ENCODE measurements around the gene GRAMD4. TPM values are rescaled to one million over a fixed set of nuclear protein-coding genes. Genes with fewer than 3 reads are reported as not detected.

GRAMD4 gene
- total RNA-seq, 1 experiment from 2014 or later: 19.8 TPM

DNA sequence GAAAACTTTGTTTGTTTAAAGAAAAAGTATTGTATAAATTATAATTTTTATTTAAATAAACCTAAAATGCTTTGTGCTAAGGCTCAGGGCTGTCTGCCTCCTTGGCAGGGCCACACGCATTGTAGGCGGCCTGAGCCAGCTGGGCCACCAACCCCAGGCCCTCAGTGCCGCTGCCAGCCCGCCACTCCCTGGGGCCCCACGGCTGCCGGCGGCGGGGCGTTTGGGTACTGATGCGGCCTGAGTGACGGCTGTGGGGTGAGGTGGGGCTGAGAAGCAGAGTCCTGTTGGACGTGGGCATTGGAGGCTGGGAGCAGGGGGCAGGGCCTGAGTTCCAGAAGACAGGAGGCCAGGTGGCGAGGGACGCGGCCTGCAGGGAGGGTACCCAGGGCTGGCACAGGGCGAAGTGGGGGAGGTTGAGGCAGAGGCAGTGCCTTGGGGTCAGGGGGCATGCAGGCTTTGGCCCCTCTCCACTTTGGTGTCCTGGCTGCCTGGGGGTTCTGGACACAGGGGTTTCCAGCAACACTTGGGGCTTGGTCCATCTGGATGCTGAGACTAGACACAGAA, 59.6 kb downstream of the GRAMD4 start:
- no peak overlapping the region for H3K4me3 Mint-ChIP-seq
- DNase-seq: no peak

More for the DNA sequence above, 59.6 kb downstream of the GRAMD4 start:
- H3K4me2 ChIP-seq (ENCODE audit: insufficient read depth, insufficient read length, low read length): no peak overlapping the region
- H3K27me3 Mint-ChIP-seq (ENCODE audit: low read depth): no peaks in the 10 kb centered on the region
- no peak overlapping the region for H3K56ac ChIP-seq (ENCODE audit: insufficient read length, low read depth, low read length)
- H3K27ac Mint-ChIP-seq: no peak overlapping the region
- H3K27me3 ChIP-seq (ENCODE audit: insufficient read depth, low read length): no peaks in the 10 kb centered on the region
- TF ChIP-seq, protein P1, sequence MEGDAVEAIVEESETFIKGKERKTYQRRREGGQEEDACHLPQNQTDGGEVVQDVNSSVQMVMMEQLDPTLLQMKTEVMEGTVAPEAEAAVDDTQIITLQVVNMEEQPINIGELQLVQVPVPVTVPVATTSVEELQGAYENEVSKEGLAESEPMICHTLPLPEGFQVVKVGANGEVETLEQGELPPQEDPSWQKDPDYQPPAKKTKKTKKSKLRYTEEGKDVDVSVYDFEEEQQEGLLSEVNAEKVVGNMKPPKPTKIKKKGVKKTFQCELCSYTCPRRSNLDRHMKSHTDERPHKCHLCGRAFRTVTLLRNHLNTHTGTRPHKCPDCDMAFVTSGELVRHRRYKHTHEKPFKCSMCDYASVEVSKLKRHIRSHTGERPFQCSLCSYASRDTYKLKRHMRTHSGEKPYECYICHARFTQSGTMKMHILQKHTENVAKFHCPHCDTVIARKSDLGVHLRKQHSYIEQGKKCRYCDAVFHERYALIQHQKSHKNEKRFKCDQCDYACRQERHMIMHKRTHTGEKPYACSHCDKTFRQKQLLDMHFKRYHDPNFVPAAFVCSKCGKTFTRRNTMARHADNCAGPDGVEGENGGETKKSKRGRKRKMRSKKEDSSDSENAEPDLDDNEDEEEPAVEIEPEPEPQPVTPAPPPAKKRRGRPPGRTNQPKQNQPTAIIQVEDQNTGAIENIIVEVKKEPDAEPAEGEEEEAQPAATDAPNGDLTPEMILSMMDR (conservative IDR thresholded peaks at IDR 0.05): no peak
- no peak overlapping the region for H3K9ac ChIP-seq (ENCODE audit: extremely low read depth, insufficient read length, low read length)
- H3K9me3 ChIP-seq (ENCODE audit: control insufficient read depth, low read depth, low read length): no peaks in the 10 kb centered on the region
- no peak overlapping the region for H4K8ac ChIP-seq (replicated peaks; ENCODE audit: insufficient read length, low read depth, low read length)
- no peak overlapping the region for H2BK15ac ChIP-seq (ENCODE audit: low read depth, low read length)
- no peak overlapping the region for H3T11ph ChIP-seq (ENCODE audit: low read length)
- no peak overlapping the region for H3K4ac ChIP-seq (ENCODE audit: low read depth, low read length)
- H2BK20ac ChIP-seq (ENCODE audit: low read depth, low read length, poor library complexity, severe bottlenecking): no peak overlapping the region
- H2AFZ ChIP-seq (ENCODE audit: low read length): no peak overlapping the region
- H3K79me1 ChIP-seq (ENCODE audit: insufficient read depth, low read depth, low read length, poor library complexity, severe bottlenecking): no peaks in the 10 kb centered on the region
- no peaks in the 10 kb centered on the region for H3K36me3 Mint-ChIP-seq (ENCODE audit: insufficient read depth in 1 of 3, low read depth in 3 of 3)
- no peak overlapping the region for H4K91ac ChIP-seq (ENCODE audit: insufficient read length, low read depth, low read length)
- WGBS (ENCODE audit: extremely low coverage, insufficient read length, low lambda C conversion rate): no CpG with 5 or more reads among the region's 16 CpGs
- no peak overlapping the region for H4K5ac ChIP-seq (ENCODE audit: insufficient read length, low read depth, low read length)
- no peak overlapping the region for H2BK12ac ChIP-seq (ENCODE audit: insufficient read length, low read depth, low read length)
- H2AK5ac ChIP-seq (ENCODE audit: insufficient read length, low read length): no peak overlapping the region
- no peaks in the 10 kb centered on the region for H4K20me1 ChIP-seq (ENCODE audit: control insufficient read depth, insufficient read depth, insufficient read length)
- no peak overlapping the region for H2BK120ac ChIP-seq (ENCODE audit: low read depth, low read length, poor library complexity, severe bottlenecking)
- H3K23ac ChIP-seq (ENCODE audit: insufficient read length, low read depth, low read length): no peak overlapping the region
- H3K79me2 ChIP-seq (ENCODE audit: insufficient read depth, low read length): no peaks in the 10 kb centered on the region
- H3K4me1 Mint-ChIP-seq: peaks cover 3 to 8% of the 10 kb centered on the region in 2 experiments; a peak in 2 of 4 replicates
- H3K18ac ChIP-seq (ENCODE audit: insufficient read length, low read depth, low read length): no peak overlapping the region
- no peak overlapping the region for H3K27ac ChIP-seq (ENCODE audit: insufficient read length, low read depth, low read length)
- no peaks in the 10 kb centered on the region; the same call in 1 of the 2 replicates for H3K4me1 ChIP-seq (ENCODE audit: insufficient read depth, low read length)
- no peaks in the 10 kb centered on the region for H3K9me3 Mint-ChIP-seq
- no peaks in the 10 kb centered on the region for H3K23me2 ChIP-seq (ENCODE audit: insufficient read length, low read depth, low read length, poor library complexity, severe bottlenecking)
- H2BK5ac ChIP-seq (ENCODE audit: insufficient read length, low read length): no peak overlapping the region
- H3K14ac ChIP-seq (ENCODE audit: insufficient read depth, low read length): no peak overlapping the region; the same call in 1 of the 2 replicates

All from H9 (cell line).